ENCODE measurements around the gene RRAGD. TPM values are rescaled to one million over a fixed set of nuclear protein-coding genes. Genes with fewer than 3 reads are reported as not detected.

Gene RRAGD, protein sequence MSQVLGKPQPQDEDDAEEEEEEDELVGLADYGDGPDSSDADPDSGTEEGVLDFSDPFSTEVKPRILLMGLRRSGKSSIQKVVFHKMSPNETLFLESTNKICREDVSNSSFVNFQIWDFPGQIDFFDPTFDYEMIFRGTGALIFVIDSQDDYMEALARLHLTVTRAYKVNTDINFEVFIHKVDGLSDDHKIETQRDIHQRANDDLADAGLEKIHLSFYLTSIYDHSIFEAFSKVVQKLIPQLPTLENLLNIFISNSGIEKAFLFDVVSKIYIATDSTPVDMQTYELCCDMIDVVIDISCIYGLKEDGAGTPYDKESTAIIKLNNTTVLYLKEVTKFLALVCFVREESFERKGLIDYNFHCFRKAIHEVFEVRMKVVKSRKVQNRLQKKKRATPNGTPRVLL
- 0.04 and 1.2 TPM in 2 replicates for total RNA-seq

DNA sequence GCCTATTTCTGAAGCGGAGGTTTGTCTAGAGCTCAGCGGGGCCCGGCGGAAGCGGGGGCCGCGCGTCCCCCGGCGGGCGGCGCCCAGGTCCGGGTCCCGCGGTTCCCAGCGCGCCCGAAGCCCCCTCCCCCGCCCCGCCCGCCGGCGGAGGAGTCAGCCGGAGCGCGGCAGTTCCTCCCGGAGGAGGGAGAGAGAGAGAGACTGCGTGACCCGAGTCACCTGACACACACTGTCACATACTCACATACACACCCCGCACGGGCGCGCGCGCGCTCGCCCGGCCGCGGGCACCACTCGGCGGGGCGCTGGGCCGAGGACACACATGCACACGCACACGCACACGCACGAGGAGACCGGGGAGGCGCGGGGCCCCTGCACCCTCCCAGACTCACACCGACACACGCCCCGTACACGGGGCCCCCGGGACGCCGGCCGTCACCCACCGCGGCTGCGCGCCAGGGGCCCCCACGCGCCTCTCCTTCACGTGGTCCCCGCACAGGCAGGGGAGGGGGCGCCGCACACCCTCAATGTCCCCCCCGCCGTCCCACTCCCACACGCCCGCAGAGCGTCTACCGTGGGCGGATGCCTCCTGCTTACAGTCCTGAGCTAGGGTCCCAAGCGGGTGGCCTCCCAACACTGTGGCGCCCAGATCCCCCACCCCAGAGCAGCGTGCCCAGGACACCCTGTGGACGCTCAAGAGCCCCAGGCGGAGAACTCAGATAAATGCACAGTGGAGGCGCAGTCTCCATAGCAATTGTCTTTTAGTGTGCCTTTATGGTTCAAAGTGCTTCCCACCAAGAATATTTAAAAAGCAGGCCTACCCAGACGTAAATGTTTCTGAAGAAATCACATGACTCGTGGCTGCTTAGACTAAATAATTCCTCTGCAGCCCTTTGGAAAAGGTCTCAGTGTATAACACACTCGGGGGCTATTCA is at the start of gene RRAGD:
RRAGD (minus strand) TSS at position 203 of the 935 bp plus-strand sequence. CDS start 280 bp downstream, outside the sequence.

DNA sequence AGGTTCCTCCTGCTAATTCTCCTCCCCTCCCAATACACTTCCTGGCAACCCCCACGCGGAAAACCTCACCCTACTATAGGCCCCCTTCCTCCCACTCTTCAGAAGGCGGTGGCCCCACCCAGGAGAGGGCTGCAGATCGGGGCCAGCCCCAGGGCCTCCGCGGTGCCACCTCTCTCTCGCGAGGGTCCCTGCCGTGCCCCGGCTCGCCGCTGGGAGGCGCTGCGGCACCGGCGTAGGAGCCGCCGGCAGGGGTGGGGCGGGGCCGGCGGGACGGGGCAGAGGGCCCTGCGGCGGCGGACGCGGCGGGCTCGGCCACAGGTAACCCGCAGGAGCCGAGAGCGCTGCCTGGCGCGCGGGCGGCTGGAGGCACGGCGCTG is 20.8 kb upstream of the RRAGD start, which contains the start of gene ANKRD6:
ANKRD6 (plus strand) TSS at position 278 of the 377 bp plus-strand sequence. CDS start 133,825 bp downstream, outside the sequence.

DNA sequence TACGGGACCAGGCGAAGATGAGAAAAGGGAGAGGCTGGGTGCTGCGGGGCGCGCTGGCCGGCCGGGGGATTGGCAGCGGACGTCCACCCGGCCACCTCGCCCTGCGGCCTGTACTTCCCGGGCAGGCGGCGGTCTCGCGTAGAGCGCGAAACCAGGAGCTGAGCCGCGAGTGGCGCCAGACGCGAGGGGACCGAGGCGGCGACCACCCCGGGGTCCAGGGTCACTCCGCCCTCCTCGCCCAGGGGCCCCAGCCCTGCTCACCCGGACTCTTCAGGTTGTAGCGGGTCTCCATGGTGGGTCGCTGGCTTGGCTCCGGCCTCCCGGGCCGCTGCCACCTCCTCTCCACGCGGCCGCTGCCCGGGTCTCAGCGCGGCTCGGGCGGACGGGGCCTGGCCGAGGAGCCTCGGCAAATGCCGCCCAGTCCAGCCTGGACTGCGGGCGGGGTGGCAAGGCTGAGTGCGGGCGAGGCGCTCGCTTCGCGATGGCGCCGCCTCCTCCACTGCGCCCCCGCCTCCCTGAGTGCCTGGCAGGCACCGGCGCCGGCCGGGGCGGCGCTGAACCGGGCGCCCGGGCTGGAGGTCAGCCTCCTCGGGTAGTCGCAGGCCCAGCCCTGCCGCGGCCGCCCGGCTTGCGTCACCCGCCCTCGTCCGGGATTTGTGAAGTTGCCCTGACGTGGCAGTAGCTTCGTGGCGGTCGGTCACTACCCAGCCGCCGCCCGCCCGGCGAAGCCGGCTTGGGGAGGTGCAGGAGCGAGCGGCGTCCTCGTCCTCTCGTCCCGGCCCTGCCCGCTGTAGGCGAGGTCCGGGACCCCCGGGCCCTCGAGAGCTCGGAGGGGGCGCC is 59.6 kb downstream of the RRAGD start, which contains the start of gene UBE2J1:
UBE2J1 (minus strand) TSS at position 445 of the 840 bp plus-strand sequence; CDS start at position 292, 153 bp downstream.

DNA sequence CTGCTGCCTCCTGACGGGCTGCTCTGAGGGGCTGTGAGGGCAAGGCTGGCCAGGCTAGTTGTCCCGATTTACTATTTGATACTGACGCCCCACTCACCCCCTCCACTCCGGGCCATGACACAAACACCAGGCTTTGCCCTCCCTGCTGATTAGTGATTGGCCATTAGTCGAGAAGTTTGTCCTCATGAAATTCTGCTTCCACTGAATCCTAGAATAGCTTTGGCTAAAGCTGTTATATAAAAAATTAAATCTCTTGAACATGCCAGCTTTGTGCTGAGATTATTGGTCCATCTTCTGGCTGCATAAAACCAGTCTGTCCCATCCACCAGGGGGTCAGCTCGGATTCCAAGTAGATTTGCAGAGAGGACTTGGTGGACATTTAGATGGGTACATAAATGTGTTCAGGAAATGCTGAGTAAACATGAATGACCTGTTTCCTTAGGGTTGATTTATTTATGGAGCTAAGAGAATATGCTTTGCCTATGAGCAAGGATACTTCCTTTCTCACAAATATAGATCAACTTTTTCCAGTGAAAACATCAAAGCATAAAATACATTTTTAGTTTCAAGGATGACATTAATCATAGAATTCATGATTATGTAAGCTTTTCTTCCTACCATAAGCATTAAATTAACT is 96.7 kb downstream of the RRAGD start, which contains the start of gene GABRR2:
GABRR2 (minus strand) TSS at position 51 of the 637 bp plus-strand sequence. CDS start 134 bp downstream, outside the sequence.

Other genes starting within 250 kb of the RRAGD start
- not detected in 2 replicates for gene GABRR1, start 194.9 kb downstream of the RRAGD start, total RNA-seq
- not detected in 2 replicates for gene GABRR2, start 97.0 kb downstream of the RRAGD start, total RNA-seq
- 21.8 and 29.5 TPM in 2 replicates for gene UBE2J1, start 59.6 kb downstream of the RRAGD start, total RNA-seq
- 4.7 and 6.1 TPM in 2 replicates for gene ANKRD6, start 20.9 kb upstream of the RRAGD start, total RNA-seq
- 19.1 and 19.7 TPM in 2 replicates for gene LYRM2, start 226.5 kb upstream of the RRAGD start, total RNA-seq